Endothelial cell of umbilical vein (primary cell): Measurements from ENCODE around the gene CARD19. TPM values are rescaled to one million over a fixed set of nuclear protein-coding genes. Genes with fewer than 3 reads are reported as not detected.

ENCODE experiments used
- BruUV-seq: library from RNA; stranded (reverse); fragments of 400-500 nt; replicated peaks from 2 replicates; lab custom pipeline; 2021; lab: Mats Ljungman, UMichigan
- CTCF ChIA-PET: fragments of 300-600, 350-600 bp; sonication (Branson Sonifier 250); formaldehyde crosslinking; loops from one replicate; lab custom pipeline; 2021; ENCODE audit warnings: antibody characterized with exemption, inconsistent platforms; lab: Charles Lee
- POLR2A ChIA-PET: fragments of 300-600, 350-600 bp; sonication (Branson Sonifier 250); formaldehyde crosslinking; loops from one replicate; lab custom pipeline; 2021; ENCODE audit warnings: antibody characterized with exemption, inconsistent platforms; lab: Charles Lee
- DNase-seq: peaks from one replicate; pipeline ENCODE4 v3.0.0-alpha.2; 2011; ENCODE audit warnings: low read depth, low spot score
- FAIRE-seq: peaks from 2 replicates; lab custom pipeline; 2011; peaks lifted over from hg19 to GRCh38; lab: Jason Lieb, UNC
- H2AFZ ChIP-seq: 2 replicates; pipeline ENCODE4 v1.6.0; 2012; ENCODE audit warnings: low read depth, low read length, control low read depth, inconsistent platforms
- H3K27ac ChIP-seq: 2 replicates; pipeline ENCODE4 v1.5.1; 2011; ENCODE audit warnings: low read depth, mild to moderate bottlenecking, control low read depth, low read length, moderate library complexity; ENCODE audit not compliant: insufficient read depth
- H3K27me3 ChIP-seq, 2 experiments: 2 replicates each; pipeline versions ENCODE4 v1.6.0 to v1.6.1; 2011; ENCODE audit warnings: low read length in 2 of 2, mixed read lengths in 1 of 2; ENCODE audit not compliant: control insufficient read depth in 2 of 2, insufficient read depth in 2 of 2
- H3K36me3 ChIP-seq, 2 experiments: 2 replicates in 1 of 2; 3 replicates in 1 of 2; pipeline ENCODE4 v1.5.1; 2011; ENCODE audit warnings: low read length in 2 of 2, mild to moderate bottlenecking in 1 of 2, moderate library complexity in 1 of 2; ENCODE audit not compliant: control insufficient read depth in 2 of 2, insufficient read depth in 2 of 2; ENCODE audit errors: extremely low read depth in 1 of 2
- H3K4me1 ChIP-seq: 3 replicates; pipeline ENCODE4 v1.5.1; 2011; ENCODE audit warnings: mild to moderate bottlenecking, low read length; ENCODE audit not compliant: control insufficient read depth, insufficient read depth; ENCODE audit errors: extremely low read depth
- H3K4me2 ChIP-seq: 2 replicates; pipeline ENCODE4 v1.6.1; 2011; ENCODE audit warnings: low read length, control low read depth, mixed read lengths; ENCODE audit not compliant: insufficient read depth
- H3K4me3 ChIP-seq, 3 experiments: fragments of 200-600 bp in 1 of 3; sonication (generic), shearing (Covaris generic) in 1 of 3; replicated peaks in 1 of 3; 2 replicates each; pipeline ENCODE4 v1.5.1; 2011 to 2016; ENCODE audit warnings: control low read depth in 3 of 3, low read length in 3 of 3, mild to moderate bottlenecking in 2 of 3, inconsistent platforms in 1 of 3, low read depth in 1 of 3, moderate library complexity in 1 of 3; ENCODE audit not compliant: insufficient read depth in 1 of 3
- H3K79me2 ChIP-seq: 2 replicates; pipeline ENCODE4 v1.6.0; 2012; ENCODE audit warnings: low read length, inconsistent platforms; ENCODE audit not compliant: control insufficient read depth, insufficient read depth
- H3K9ac ChIP-seq: replicated peaks from 2 replicates; pipeline ENCODE3; 2011; ENCODE audit warnings: low read length, control low read depth; ENCODE audit not compliant: insufficient read depth; ENCODE audit errors: extremely low read depth
- H3K9me1 ChIP-seq: replicated peaks from 3 replicates; pipeline ENCODE4 v1.6.0; 2011; ENCODE audit warnings: mild to moderate bottlenecking, low read length; ENCODE audit not compliant: control insufficient read depth, insufficient read depth; ENCODE audit errors: extremely low read depth
- H3K9me3 ChIP-seq: replicated peaks from 2 replicates; pipeline ENCODE4 v1.5.1; 2012; ENCODE audit warnings: low read length, inconsistent platforms; ENCODE audit not compliant: control insufficient read depth, insufficient read depth
- H4K20me1 ChIP-seq: replicated peaks from 2 replicates; pipeline ENCODE3; 2011; ENCODE audit warnings: mild to moderate bottlenecking, low read length; ENCODE audit not compliant: control insufficient read depth, insufficient read depth; ENCODE audit errors: extremely low read depth
- FOS ChIP-seq: IDR thresholded peaks from 2 replicates; pipeline ENCODE4 v1.6.1; 2011; ENCODE audit warnings: mild to moderate bottlenecking, low read length, moderate library complexity, borderline replicate concordance; ENCODE audit not compliant: insufficient read depth
- GATA2 ChIP-seq: IDR thresholded peaks from 2 replicates; pipeline ENCODE4 v1.7.0; 2011; ENCODE audit warnings: low read depth, mild to moderate bottlenecking, moderate library complexity, mixed read lengths, low read length; ENCODE audit not compliant: insufficient read length, insufficient read depth
- JUN ChIP-seq: IDR thresholded peaks from 2 replicates; pipeline ENCODE4 v1.6.1; 2011; ENCODE audit warnings: borderline replicate concordance, low read depth; ENCODE audit not compliant: insufficient read length, insufficient read depth
- POLR2A ChIP-seq: IDR thresholded peaks from 2 replicates; pipeline ENCODE4 v1.6.1; 2012; ENCODE audit warnings: low read depth, mild to moderate bottlenecking, control low read depth, low read length
- POLR2AphosphoS5 ChIP-seq: IDR thresholded peaks from 2 replicates; pipeline ENCODE4 v1.6.1; 2012; ENCODE audit warnings: low read depth, mild to moderate bottlenecking, control low read depth, low read length, moderate library complexity; ENCODE audit not compliant: insufficient read depth
- dilution Hi-C: fragments of 300-500 bp; cut with MboI; formaldehyde crosslinking; loops from one replicate; pipeline ENCODE4 v1.15.0; 2019; ENCODE audit warnings: low sequenced_read_pairs; ENCODE audit not compliant: extremely low pct_ligation_motif_present
- intact Hi-C: fragments of 100-400 bp; cut with micrococcal nuclease; formaldehyde crosslinking; loops from one replicate; pipeline ENCODE4 v1.10.0; 2022
- polyA plus RNA-seq, 4 experiments: library from polyadenylated mRNA; depleted of rRNA in 3 of 4; stranded (reverse) in 3 of 4; unstranded in 1 of 4; fragments of >200 nt; gene quantifications; 2 replicates each; pipeline versions ENCODE4 v1.2.1 to v1.2.3, GENCODE V29; 2011 to 2012; ENCODE audit warnings: missing spikeins in 1 of 4
- total RNA-seq: library from RNA; stranded (reverse); gene quantifications from 2 replicates; pipeline ENCODE4 v1.2.3, GENCODE V29; 2021
- TF ChIP-seq, protein P1 (sequence below): IDR thresholded peaks from 2 replicates; pipeline ENCODE4 v1.6.1; 2011; ENCODE audit not compliant: insufficient read depth, insufficient read length

The CARD19 gene
- total and polyA plus RNA-seq, 2 donors (not counting 3 experiments of a cell fraction or from before 2014, with no cell fraction given) = 45.7 to 148 TPM

- Histone ChIP-seq H3K4me2 (no peak overlapping the region), H3K4me1 (no peaks in the 10 kb centered on the region), H3K36me3 (peaks cover 8 to 29% of the 10 kb centered on the region in 2 experiments), H3K9me3 (no peaks in the 10 kb centered on the region), H3K9ac (no peak overlapping the region), H3K27ac (no peak overlapping the region), H3K79me2 (peaks cover 20% of the 10 kb centered on the region), H2AFZ (no peak overlapping the region), H3K4me3 (no peak overlapping the region), H3K27me3 (no peaks in the 10 kb centered on the region), H3K9me1 (no peaks in the 10 kb centered on the region), H4K20me1 (peaks cover 2% of the 10 kb centered on the region)
- ChIA-PET POLR2A (no interaction called here), CTCF (no interaction called here)
- DNase-seq = no peak
- dilution Hi-C loops = no loop called here
- TF ChIP-seq JUN = no peak
- TF ChIP-seq POLR2A = no peak
- no peak for TF ChIP-seq GATA2
- TF ChIP-seq, protein P1, sequence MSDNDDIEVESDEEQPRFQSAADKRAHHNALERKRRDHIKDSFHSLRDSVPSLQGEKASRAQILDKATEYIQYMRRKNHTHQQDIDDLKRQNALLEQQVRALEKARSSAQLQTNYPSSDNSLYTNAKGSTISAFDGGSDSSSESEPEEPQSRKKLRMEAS = no peak
- no TSS peak for BruUV-seq
- FAIRE-seq = no peak
- intact Hi-C loops = no loop called here
Measured at GRCh38 chr9:93111371-93112115, 15.5 kb downstream of the CARD19 start.

DNA sequence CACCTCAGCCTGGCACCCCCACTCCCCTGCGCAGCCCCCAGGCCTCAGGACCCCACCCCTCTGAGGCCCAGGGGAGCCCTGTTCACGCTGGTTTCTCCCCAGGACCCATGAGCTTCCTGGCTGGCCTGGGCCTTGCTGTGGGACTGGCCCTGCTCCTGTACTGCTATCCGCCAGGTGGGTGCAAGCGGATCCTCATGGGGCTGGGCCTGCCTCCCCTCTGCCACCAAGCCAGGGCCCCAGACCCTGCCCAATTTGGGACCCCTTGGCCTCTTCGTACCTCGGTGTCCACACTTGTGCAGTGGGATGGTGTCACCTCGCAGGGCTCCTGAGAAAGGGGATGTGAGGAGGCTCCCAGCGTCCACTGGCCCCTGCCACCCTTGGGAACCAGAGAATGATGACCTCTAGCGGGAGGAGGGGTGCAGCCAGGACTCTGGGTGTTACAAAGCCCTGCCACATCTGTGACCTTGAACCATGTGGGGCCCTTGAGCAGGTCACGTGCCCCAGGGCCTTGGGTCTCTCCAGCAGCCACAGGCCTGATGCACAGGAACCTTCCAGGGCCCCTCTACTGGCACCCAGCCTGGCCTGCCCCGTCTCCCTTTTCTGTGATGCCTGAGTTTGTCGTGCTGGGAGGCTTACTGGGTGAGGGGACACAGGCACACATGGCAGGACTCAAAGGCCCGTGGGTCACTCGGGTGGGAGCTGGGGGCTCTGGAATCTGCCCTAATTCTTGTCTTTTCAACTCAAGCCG lies 16.3 kb downstream of the CARD19 start:
- dilution Hi-C loops = no loop called here
- FAIRE-seq (no peak), DNase-seq (no peak)
- Histone ChIP-seq H3K4me1 (no peaks in the 10 kb centered on the region), H2AFZ (no peak overlapping the region), H3K27ac (no peak overlapping the region), H3K9me3 (no peaks in the 10 kb centered on the region), H3K36me3 (peaks cover 8 to 29% of the 10 kb centered on the region in 2 experiments), H3K4me2 (no peak overlapping the region), H3K9ac (no peak overlapping the region), H3K4me3 (no peak overlapping the region), H4K20me1 (peaks cover 2% of the 10 kb centered on the region), H3K79me2 (peaks cover 12% of the 10 kb centered on the region), H3K9me1 (no peaks in the 10 kb centered on the region), H3K27me3 (no peaks in the 10 kb centered on the region)
- intact Hi-C loops = no loop called here
- no TSS peak for BruUV-seq
- POLR2A ChIA-PET = no interaction called here
- CTCF ChIA-PET = interaction anchor here (1.1 kb wide), 1 partner anchor 42 kb away, joined by 3 read pairs; no protein-coding TSS in a partner anchor
- TF ChIP-seq GATA2 = no peak
- TF ChIP-seq POLR2A = no peak
- TF ChIP-seq, protein P1 = no peak
- no peak for TF ChIP-seq JUN
- TF ChIP-seq POLR2AphosphoS5 = no peak
- TF ChIP-seq FOS = no peak
